GM18505 (cell line): ENCODE measurements around the gene SLC9A3.
A peak's percentile ranks its signal among the peaks of the same experiment; 100 is the strongest.

Experiments used
- ATAC-seq: cut with Tn5 transposase; IDR thresholded peaks from one replicate; pipeline ENCODE4 v1.9.1; 2021; ENCODE audit not compliant: unreplicated experiment
- POLR2A ChIP-seq: IDR thresholded peaks from 4 replicates; pipeline ENCODE4 v1.6.1; 2011; ENCODE audit warnings: borderline replicate concordance; ENCODE audit not compliant: insufficient read depth, insufficient read length; ENCODE audit errors: extremely low read depth

Gene SLC9A3

DNA sequence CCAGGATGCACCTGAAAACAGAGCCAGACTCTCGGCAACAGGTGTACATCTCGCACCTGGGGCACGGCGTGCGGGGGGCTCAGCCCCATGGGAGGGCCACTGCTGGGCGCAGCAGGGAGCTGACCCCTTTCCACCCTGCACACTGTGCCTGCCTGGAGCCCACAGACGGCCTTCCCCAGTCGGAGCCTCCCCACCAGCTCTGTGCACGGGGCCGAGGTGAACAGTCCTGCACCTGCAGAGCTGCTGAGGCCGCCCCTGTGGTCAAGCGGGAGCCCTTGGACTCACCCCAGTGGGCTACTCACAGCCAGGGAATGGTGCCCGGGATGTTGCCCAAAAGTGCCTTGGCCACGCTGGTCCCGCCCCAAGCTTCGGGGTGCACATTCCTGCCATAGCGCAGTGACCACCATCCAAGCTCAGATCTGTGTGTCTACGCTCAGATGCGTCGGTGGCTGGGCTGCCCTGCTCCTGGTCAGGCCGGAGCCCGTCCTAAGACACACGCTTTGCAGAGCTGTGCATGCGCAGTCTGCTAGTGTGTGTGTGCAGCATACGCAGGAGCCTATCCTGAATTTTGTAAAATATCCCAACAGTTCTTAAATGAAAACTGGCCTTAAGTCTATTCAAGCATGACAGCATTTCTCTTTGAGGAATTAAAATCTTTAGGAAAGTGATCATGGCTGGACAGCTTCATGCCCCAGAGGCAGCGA lies 89.7 kb downstream of the SLC9A3 start:
- no peak for ATAC-seq
- TF ChIP-seq POLR2A: no peak

DNA sequence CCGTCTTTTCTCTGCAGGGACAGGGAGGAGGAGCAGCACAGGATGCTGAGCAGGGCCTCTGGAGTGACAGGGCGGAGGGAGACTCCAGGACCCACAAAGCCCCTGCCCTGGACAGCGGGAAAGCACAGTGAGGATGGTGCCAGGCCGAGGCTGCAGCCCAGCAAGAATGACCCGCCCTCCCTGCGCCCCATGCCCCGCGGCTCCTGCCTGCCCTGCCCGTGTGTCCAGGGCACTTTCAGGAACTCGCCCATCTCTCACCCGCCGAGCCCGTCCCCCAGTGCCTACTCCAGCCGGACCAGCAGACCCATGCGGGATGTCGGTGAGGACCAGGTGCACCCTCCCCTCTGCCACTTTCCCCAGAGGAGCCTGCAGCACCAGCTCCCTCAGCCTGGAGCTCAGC lies 90.4 kb downstream of the SLC9A3 start:
- TF ChIP-seq POLR2A: no peak
- no peak for ATAC-seq

DNA sequence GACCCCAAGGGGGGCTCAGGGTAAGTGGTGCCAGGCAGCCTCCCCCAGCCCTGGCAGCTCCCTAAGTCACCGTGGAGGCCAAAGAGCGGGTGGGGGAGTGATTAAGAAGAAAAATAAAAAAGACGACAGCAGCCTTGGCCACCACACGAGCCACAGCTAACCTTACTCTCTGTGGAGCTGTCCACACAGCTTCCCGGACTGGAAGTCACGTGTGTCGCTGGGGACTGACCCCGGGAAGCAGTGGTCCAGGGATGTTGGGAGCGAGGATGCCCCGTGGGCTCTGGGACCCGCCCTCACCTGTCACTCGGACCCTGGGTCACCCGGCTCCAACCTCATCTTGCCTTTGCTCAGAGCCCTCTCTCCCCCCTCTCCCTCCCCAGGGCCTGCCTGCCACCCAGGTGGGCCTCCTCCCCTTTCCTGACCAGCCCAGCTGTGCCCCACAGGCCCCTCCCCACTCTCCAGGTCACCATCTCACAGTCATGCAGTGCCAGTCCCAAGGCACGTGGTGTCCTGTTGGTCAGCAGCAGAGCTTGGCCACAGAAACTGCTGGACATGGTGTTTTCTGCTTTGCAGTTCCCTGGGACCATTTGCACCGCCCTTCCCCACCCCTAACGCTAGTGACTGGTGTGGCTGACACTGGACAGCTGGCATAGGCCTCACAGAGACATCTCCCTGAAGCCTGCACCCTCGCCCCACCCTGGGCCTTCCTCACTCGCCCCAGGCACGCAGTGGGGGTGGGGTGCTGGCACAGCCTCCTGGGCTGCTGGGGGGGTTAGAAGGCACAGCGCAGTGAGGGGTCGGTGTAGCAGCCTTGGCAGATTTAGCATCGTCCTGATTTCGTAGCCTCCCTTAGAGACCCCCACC lies 91.1 kb downstream of the SLC9A3 start:
- no peak for ATAC-seq
- no peak for TF ChIP-seq POLR2A

DNA sequence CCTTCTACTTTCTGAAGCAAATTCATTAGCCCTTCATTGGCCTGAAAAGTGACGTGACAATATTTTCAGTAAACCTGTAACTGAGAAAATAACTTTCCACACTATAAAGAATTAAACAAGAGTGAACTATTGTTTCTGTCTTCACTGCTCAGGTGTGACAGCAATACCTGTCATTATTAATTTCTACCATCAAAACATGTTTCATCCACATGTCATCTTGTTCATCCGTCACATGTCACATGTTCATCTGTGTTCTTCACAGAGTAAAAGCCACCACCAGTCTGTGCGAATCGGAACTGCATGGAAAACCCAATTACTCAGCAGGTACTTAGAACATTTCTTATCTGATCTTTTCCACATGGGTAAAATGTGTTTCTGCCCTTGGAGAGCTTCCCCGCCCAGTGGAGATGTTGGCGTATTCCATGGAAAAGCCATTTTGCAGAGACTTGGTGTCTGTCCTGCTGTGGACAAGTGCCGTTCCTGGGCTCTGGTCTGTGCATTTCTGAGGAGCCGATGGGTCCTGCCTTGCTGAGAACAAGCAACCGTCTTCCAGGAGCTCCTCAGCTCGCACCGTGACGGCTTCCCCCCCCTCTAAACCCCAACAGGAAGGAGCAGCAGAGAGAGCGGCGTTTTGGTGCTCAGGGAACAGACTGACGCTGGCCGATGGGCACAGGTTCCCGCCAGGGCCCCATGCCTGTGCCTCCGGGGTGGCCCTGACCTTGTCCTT lies 91.9 kb downstream of the SLC9A3 start:
- TF ChIP-seq POLR2A: no peak
- no peak for ATAC-seq

DNA sequence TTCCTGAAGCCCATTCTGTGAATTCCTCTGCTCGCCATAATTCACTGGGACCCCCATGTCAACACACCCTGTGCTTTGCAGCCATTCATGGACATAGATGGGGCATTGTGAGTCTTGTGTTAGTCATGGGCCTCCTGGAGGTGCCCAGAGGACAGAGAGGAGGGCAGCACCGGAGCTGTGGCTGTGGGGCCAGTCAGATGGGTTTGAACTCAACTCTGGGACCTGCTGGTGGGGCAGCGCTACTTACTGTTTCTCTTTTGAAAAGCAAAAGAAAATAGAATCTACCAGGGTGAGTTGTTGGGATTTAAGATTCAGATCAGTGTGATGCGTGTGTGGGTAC lies 92.6 kb downstream of the SLC9A3 start:
- no peak for TF ChIP-seq POLR2A
- no peak for ATAC-seq

DNA sequence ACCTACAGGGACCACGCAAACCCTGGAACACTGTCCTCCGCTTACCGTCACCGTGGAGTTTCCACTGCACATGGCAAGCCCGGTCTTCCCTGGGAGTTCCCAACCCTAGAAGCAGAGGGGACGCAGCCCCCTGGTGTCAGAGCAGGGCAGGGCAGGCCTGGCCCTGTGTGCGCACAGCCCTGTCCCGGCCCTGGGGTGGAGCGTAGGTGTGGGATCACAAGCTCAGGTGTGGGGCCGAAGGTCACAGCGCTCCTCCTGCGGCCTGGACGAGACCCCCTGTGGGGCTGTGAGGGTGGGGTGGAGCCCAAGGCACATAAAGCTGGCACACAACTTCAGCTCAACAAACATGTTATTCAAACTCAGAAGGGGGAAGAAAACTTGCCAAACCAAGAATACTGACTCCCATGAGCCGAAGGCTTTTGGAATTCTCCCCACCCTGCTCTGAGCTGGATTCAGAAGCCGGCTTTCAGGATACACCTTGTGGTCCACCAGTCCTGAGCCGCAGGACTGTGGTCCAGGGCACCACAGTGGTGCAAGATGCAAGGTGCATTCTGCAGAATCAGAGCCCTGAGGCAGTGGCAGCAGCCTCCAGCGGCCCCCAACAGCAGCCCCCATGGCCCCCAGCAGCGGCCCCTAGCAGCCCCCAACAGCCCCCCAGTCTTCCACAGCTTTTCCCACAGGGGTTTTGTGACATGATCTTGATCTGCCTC lies 93.1 kb downstream of the SLC9A3 start:
- peak; percentile 66 for ATAC-seq
- TF ChIP-seq POLR2A: no peak

DNA sequence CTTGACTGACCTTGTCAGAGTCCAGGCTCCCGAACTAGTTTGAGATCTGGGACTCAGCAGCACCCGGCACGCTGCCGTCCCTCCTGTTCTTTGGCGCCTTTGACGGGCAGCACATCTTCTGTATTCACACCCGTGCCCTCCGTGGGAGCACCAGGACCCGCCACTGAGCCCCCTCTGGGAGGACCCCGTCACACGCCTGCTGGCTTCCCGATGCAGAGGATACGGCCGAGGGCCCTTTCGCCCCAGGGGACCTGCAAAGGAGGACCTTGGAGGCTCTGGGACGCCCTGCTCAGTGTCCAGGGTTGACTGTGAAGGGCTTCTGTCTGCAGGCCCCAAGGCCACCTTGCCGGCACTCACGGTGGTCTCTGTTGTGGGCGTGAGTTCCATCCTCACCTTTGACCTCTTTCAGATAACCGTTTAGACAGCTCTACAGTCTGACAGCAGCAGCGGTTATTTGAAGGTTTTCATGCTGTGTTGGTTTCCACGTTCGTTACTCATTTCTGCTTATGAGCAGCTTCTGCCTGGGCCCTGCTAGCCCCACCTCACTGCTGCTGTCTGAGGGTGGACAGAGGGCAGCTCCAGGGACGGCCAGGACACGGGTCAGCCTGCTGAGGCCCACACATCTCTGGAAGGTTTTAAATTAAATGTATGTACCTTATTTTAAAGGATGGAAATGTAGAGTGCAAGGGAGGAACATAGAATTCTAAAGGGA lies 93.9 kb downstream of the SLC9A3 start:
- no peak for TF ChIP-seq POLR2A
- no peak for ATAC-seq

DNA sequence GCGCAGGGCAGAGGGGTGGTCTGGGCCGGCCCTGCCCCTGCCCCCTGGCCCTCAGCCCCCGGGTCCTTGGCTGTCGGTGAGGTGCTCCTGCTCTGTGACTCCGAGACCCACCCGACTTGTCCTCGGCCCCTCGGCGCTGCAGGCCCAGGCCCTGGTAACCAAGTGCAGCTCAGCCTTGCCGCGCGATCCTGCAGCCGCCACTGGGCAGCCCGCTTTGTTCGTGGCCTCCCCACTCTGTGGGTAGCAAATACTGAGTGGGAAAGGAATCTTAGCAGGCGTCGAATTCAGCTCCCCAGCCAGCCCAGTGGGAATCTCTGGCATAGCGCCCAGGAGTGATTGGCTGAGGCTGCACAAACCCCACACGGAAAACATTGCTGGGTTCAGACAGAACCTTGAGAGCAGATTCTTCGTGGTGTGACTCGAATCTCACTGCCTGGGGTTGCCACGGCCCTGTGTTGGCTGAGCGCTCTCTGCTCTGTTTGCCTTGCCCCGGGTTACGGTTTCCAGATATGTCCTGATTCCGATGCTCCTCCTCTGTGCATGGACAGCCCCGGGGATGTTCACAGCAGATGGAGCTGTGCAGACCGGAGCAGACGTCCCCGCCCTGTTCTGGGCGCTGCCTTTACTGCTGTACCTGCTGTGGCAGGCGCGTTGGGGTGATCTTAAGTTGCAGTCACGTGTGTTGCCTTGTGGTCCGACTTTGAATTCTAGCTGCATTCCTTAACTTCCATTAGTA lies 94.6 kb downstream of the SLC9A3 start:
- no peak for TF ChIP-seq POLR2A
- no peak for ATAC-seq

DNA sequence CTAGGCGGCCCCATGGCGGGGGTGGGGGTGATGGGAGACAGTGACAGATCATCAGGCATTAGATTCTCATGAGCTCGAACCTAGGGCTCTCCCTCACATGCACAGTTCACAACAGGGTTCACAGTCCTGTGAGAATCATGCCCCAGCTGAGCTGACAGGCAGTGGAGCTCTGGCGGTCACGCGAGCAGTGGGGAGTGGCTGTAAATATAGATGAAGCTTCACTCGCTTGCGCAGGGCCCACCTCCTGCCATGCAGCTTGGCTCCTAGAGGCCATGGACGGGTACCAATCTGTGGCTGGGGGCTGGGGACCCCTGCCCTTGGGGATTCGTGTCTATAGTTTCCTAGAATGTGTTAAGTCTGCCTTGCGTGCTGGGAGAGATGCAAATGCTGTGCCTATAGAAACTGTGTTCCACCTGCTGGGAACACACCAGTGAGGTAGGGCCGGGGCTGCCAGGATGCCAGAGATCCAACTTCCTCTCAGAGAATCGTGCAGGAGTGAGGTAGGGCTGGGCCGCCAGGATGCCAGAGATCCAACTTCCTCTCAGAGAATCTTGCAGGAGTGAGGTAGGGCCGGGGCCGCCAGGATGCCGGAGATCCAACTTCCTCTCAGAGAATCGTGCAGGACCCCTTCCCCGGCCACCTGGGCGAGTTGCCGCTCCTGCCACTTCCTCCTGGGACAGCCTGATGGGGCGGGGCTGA lies 95.3 kb downstream of the SLC9A3 start:
- TF ChIP-seq POLR2A: no peak
- no peak for ATAC-seq

DNA sequence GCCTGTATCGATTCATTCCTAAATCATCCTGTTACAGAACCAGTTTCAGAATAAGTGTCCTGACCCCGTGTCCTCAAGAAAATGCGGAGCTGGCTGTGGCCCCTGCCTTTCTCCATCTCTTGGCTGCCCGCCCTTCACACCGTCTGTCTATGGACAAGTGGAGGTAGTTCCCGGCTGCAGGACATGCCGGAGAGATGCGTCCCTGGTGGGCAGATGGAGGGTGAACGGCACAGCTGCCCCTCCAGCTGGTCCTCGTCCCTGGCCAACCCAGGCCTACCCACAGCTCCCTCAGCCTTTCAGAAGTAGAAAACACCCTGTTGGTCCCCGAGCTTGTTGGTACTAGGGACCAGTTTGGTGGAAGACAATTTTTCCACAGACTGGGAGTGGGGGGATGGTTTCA lies 96.0 kb downstream of the SLC9A3 start:
- TF ChIP-seq POLR2A: no peak

DNA sequence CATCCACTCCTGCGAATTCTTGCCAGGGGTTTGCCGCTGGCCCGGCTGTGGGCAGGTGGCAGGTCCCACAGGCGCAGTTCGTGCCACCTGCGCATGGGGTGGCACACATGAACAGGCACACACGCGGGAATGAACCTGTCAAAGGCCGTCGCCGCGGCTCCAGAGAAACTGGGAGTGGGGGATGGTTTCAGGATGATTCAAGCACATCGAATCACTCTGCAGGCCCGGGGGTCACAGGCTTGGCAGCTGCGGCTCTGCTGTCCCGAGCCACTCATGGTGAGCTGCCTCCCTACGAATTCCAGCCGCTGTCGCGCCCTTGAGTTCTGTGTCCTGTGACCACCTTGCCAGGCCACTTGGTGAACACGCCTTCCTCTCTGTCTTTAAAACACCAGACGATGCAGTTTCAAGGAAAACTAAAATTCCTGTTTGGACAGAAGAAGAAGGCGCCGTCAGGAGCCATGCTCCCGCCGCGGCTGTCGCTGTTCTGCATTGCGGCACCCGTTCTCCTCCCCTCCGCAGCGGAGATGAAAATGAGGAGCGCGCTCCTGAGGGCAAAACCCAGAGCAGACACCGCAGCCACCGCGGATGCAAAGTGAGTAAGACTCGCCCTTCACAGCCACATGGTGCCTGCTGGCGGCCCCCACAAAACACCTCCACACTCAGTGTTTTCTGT lies 96.7 kb downstream of the SLC9A3 start:
- no peak for TF ChIP-seq POLR2A
- ATAC-seq: no peak

More for the DNA sequence above, 96.0 kb downstream of the SLC9A3 start:
- no peak for ATAC-seq
